ENCODE results near the gene RFX8. TPM values are rescaled to one million over a fixed set of nuclear protein-coding genes. Genes with fewer than 3 reads are reported as not detected.

The RFX8 gene
- total and polyA plus RNA-seq, 9 of the 15 experiments (the other 6 are each of a cell fraction or from before 2014, with no cell fraction given) = not detected

DNA sequence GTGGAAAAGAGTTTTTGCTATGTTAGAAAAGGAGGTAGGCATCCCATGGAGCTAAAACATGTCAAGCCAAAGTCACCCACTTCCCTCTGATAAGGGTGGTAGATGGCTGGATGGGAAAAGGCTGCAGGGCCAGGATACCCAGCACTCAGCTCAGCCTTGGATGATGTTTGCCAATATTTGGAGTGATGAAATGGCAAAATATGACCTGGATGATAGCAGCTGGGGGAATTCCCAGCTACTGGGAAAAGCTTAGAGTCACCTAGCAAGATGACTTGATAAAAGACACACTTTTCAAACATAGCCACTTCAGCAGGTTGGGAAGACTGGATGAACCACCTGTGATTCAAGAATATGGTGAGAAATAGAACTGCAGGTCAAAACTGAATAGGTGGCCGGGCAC, 10.1 kb downstream of the RFX8 start:
- Histone ChIP-seq H3K9me3 (replicated peaks; ENCODE audit: control insufficient read depth, insufficient read depth, low read depth, low read length) (no peaks in the 10 kb centered on the region), H3K9me1 (ENCODE audit: control insufficient read depth, insufficient read depth, low read length) (no peaks in the 10 kb centered on the region), H3K27ac (ENCODE audit: extremely low read depth, low read depth, low read length) (no peak overlapping the region), H3K9ac (ENCODE audit: insufficient read depth in 1 of 2, low read depth in 2 of 2, low read length in 2 of 2) (no peak overlapping the region), H3K4me3 (no peak overlapping the region), H3K27me3 (ENCODE audit: control insufficient read depth in 2 of 2, insufficient read depth in 2 of 2, low read length in 2 of 2) (peaks cover 26 to 65% of the 10 kb centered on the region in 2 experiments), H3K36me3 (ENCODE audit: control insufficient read depth, insufficient read depth, low read length) (no peaks in the 10 kb centered on the region), H2AFZ (ENCODE audit: low read depth, low read length) (no peak overlapping the region), H3K4me2 (ENCODE audit: insufficient read depth, low read length) (no peak overlapping the region), H3K79me2 (ENCODE audit: control insufficient read depth, insufficient read depth, low read length) (no peaks in the 10 kb centered on the region), H4K20me1 (replicated peaks; ENCODE audit: control insufficient read depth, insufficient read depth, low read length) (no peaks in the 10 kb centered on the region), H3K4me1 (replicated peaks in 1 of 2; ENCODE audit: control insufficient read depth in 2 of 2, insufficient read depth in 2 of 2, low read length in 2 of 2) (no peaks in the 10 kb centered on the region)
- TF ChIP-seq, protein P1, sequence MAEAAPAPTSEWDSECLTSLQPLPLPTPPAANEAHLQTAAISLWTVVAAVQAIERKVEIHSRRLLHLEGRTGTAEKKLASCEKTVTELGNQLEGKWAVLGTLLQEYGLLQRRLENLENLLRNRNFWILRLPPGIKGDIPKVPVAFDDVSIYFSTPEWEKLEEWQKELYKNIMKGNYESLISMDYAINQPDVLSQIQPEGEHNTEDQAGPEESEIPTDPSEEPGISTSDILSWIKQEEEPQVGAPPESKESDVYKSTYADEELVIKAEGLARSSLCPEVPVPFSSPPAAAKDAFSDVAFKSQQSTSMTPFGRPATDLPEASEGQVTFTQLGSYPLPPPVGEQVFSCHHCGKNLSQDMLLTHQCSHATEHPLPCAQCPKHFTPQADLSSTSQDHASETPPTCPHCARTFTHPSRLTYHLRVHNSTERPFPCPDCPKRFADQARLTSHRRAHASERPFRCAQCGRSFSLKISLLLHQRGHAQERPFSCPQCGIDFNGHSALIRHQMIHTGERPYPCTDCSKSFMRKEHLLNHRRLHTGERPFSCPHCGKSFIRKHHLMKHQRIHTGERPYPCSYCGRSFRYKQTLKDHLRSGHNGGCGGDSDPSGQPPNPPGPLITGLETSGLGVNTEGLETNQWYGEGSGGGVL (CRISPR knock-in tag; IDR thresholded peaks at IDR 0.05) = no peak
- TF ChIP-seq POLR2G (IDR thresholded peaks at IDR 0.05; ENCODE audit: low read depth, low read length) (no peak), ZNF699 (CRISPR knock-in tag; IDR thresholded peaks at IDR 0.05; ENCODE audit: insufficient replicate concordance) (no peak), EWSR1 (IDR thresholded peaks at IDR 0.05; ENCODE audit: borderline replicate concordance, low read depth, partially characterized antibody) (no peak), PRPF4 (IDR thresholded peaks at IDR 0.05; ENCODE audit: insufficient read depth, low read depth, low read length, poor library complexity, severe bottlenecking) (no peak), HINFP (tag; conservative IDR thresholded peaks at IDR 0.05; ENCODE audit: low read depth) (no peak), SMAD3 (CRISPR knock-in tag; conservative IDR thresholded peaks at IDR 0.05) (no peak), CHD1 (IDR thresholded peaks at IDR 0.05; ENCODE audit: low read length) (no peak), RBBP5 (IDR thresholded peaks at IDR 0.05; ENCODE audit: borderline replicate concordance, insufficient read depth, low read length, poor library complexity, severe bottlenecking) (no peak), COPS2 (conservative IDR thresholded peaks at IDR 0.05) (no peak), ETV5 (CRISPR knock-in tag; IDR thresholded peaks at IDR 0.05; ENCODE audit: low read depth) (no peak), ZBTB8A (IDR thresholded peaks at IDR 0.05; ENCODE audit: partially characterized antibody) (no peak), ELF4 (CRISPR knock-in tag; IDR thresholded peaks at IDR 0.05) (no peak)
- TF ChIP-seq, protein P2, sequence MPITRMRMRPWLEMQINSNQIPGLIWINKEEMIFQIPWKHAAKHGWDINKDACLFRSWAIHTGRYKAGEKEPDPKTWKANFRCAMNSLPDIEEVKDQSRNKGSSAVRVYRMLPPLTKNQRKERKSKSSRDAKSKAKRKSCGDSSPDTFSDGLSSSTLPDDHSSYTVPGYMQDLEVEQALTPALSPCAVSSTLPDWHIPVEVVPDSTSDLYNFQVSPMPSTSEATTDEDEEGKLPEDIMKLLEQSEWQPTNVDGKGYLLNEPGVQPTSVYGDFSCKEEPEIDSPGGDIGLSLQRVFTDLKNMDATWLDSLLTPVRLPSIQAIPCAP (CRISPR knock-in tag; IDR thresholded peaks at IDR 0.05; ENCODE audit: borderline replicate concordance) = no peak
- POLR2A ChIA-PET = no interaction called here
- FAIRE-seq (no peak), ATAC-seq (no peak), DNase-seq (ENCODE audit: extremely low read depth in 1 of 4, low spot score in 3 of 4) (no peak)
- BruUV-seq (replicated peaks) = no TSS peak
- in situ Hi-C loops (cut with MboI) = no loop called here
- CTCF ChIA-PET (ENCODE audit: low intra/inter-chr PET ratio) = no interaction called here
- 0% methylated on average over 1 of the region's 1 CpG for WGBS (ENCODE audit: insufficient coverage, low coverage, missing lambda C conversion rate)
- intact Hi-C loops (cut with micrococcal nuclease) = no loop called here

Data from K562 (cell line).